ENCODE data around the gene OTOL1. TPM values are rescaled to one million over a fixed set of nuclear protein-coding genes. Genes with fewer than 3 reads are reported as not detected.
"Not testable (repeated sequence)": the region's sequence is repeated elsewhere in the genome, so short reads cannot be mapped to it uniquely, and the experiment has no call there.

The OTOL1 gene
- total RNA-seq: not detected

- DNase-seq: no peak
- Mint-ChIP-seq H3K36me3 (no peaks in the 10 kb centered on the region), H3K27ac (no peak within 1 kb of the TSS), H3K4me3 (no peak within 1 kb of the TSS), H3K27me3 (no peaks in the 10 kb centered on the region), H3K9me3 (ENCODE audit: low read depth) (no peaks in the 10 kb centered on the region), H3K4me1 (no peaks in the 10 kb centered on the region)
- CTCF ChIA-PET: no interaction called here
- no peak for ATAC-seq
Observed at GRCh38 chr3:161496508-161496907, at the start of gene OTOL1. Gene OTOL1 (plus strand): TSS chr3:161496808. CDS start chr3:161496808, 0 bp downstream.

- CTCF ChIA-PET: interaction anchor here (1.2 kb wide), 1 partner anchor 175 kb away, joined by 3 read pairs; no protein-coding TSS in a partner anchor
- Mint-ChIP-seq H3K4me3 (no peak overlapping the region), H3K27me3 (no peaks in the 10 kb centered on the region)
Observed at GRCh38 chr3:161449785-161450184, 46.8 kb upstream of the OTOL1 start.

GRCh38 chr3:161452179-161452578 lies 44.4 kb upstream of the OTOL1 start:
- ATAC-seq (no peak), DNase-seq (no peak)
- Mint-ChIP-seq H3K27me3 (no peaks in the 10 kb centered on the region), H3K36me3 (no peaks in the 10 kb centered on the region), H3K27ac (no peak overlapping the region), H3K4me1 (no peaks in the 10 kb centered on the region), H3K9me3 (ENCODE audit: low read depth) (no peaks in the 10 kb centered on the region), H3K4me3 (no peak overlapping the region)
- CTCF ChIA-PET: interaction anchor here (0.7 kb wide), 1 partner anchor 456 kb away, joined by 3 read pairs; no protein-coding TSS in a partner anchor

More at GRCh38 chr3:161449785-161450184, 46.8 kb upstream of the OTOL1 start:
- H3K9me3 Mint-ChIP-seq (ENCODE audit: low read depth): no peaks in the 10 kb centered on the region
- no peaks in the 10 kb centered on the region for H3K4me1 Mint-ChIP-seq
- ATAC-seq (no peak), DNase-seq (no peak)
- H3K36me3 Mint-ChIP-seq: no peaks in the 10 kb centered on the region
- H3K27ac Mint-ChIP-seq: no peak overlapping the region

- ATAC-seq: no peak
- H3K27me3 Mint-ChIP-seq: no peaks in the 10 kb centered on the region
Observed at GRCh38 chr3:161454615-161455014, 42.0 kb upstream of the OTOL1 start.

DNA sequence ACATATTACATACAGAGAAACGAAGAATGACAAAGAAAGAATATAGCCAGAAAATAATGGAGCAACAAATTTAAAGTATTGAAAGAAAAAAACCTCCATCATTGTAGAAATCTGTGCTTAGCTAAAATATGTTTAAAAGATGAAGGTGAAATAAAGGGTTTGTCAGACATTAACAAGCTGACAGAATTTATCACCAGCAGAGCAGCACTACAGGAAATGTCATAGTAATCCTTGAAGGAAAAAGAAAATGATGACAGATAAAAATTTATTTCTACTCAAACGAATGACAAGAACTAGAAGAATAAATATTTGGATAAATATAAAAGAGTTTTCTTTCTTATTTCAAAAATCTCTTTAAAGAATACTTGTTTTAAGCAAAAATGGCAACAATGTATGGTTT lies 40.6 kb upstream of the OTOL1 start:
- DNase-seq (no peak), ATAC-seq (no peak)
- Mint-ChIP-seq H3K4me3 (no peak overlapping the region), H3K36me3 (no peaks in the 10 kb centered on the region), H3K9me3 (ENCODE audit: low read depth) (no peaks in the 10 kb centered on the region), H3K4me1 (no peaks in the 10 kb centered on the region), H3K27ac (no peak overlapping the region), H3K27me3 (no peaks in the 10 kb centered on the region)
- CTCF ChIA-PET: no interaction called here

More at GRCh38 chr3:161454615-161455014, 42.0 kb upstream of the OTOL1 start:
- H3K9me3 Mint-ChIP-seq (ENCODE audit: low read depth): no peaks in the 10 kb centered on the region
- CTCF ChIA-PET: no interaction called here
- H3K4me3 Mint-ChIP-seq: no peak overlapping the region
- H3K27ac Mint-ChIP-seq: no peak overlapping the region
- DNase-seq: no peak
- no peaks in the 10 kb centered on the region for H3K4me1 Mint-ChIP-seq
- H3K36me3 Mint-ChIP-seq: no peaks in the 10 kb centered on the region

DNA sequence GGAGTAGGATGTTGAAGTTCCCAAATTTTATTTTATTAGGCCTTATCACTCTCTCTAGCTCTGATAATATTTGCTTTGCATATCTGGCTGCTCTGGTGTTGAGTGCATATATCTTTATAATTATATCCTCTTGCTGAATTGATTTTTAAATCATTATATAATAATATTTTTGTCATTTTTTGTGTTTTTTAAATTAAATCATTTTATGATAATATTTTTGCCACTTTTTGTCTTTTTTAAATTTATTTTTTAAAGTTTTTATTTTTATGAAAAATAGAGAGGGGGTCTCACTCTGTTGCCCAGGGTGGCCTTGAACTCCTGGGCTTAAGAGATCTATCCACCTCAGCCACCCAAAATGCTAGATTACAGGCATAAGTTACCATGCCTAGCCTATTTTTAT lies 34.5 kb upstream of the OTOL1 start:
- Mint-ChIP-seq H3K4me1 (no peaks in the 10 kb centered on the region), H3K36me3 (no peaks in the 10 kb centered on the region), H3K27ac (no peak overlapping the region), H3K9me3 (ENCODE audit: low read depth) (peaks cover 2% of the 10 kb centered on the region), H3K27me3 (peaks cover 2% of the 10 kb centered on the region), H3K4me3 (no peak overlapping the region)
- no peak for DNase-seq
- ATAC-seq: no peak
- CTCF ChIA-PET: no interaction called here

DNA sequence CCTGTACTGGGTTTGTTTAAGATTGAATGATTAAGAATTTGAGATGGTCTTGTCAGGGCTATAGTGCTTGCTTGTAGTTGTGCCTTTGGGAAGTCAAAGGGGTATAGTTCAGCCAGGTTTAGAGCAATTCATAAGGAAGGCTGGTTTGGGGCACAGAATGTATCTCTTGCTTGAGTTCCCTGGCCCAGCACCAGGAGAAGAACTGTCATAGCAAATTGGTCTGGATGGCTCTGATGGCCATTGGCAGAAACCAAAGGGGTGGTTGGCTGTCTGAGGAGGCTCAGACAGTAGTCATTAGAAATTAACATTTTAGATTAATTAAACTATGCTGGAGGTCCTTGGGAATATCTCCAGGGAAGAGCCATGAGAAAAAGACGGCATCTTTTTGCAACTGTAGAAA lies 25.4 kb upstream of the OTOL1 start:
- DNase-seq (no peak), ATAC-seq (no peak)
- Mint-ChIP-seq H3K27ac (no peak overlapping the region), H3K27me3 (peaks cover 2% of the 10 kb centered on the region), H3K4me3 (no peak overlapping the region), H3K36me3 (no peaks in the 10 kb centered on the region), H3K4me1 (no peaks in the 10 kb centered on the region), H3K9me3 (ENCODE audit: low read depth) (no peaks in the 10 kb centered on the region)
- CTCF ChIA-PET: no interaction called here

- Mint-ChIP-seq H3K36me3 (no peaks in the 10 kb centered on the region), H3K4me3 (no peak overlapping the region), H3K27me3 (no peaks in the 10 kb centered on the region), H3K27ac (no peak overlapping the region), H3K9me3 (ENCODE audit: low read depth) (no peaks in the 10 kb centered on the region), H3K4me1 (no peaks in the 10 kb centered on the region)
- no peak for DNase-seq
- CTCF ChIA-PET: no interaction called here
- no peak for ATAC-seq
Observed at GRCh38 chr3:161474139-161474538, 22.5 kb upstream of the OTOL1 start.

DNA sequence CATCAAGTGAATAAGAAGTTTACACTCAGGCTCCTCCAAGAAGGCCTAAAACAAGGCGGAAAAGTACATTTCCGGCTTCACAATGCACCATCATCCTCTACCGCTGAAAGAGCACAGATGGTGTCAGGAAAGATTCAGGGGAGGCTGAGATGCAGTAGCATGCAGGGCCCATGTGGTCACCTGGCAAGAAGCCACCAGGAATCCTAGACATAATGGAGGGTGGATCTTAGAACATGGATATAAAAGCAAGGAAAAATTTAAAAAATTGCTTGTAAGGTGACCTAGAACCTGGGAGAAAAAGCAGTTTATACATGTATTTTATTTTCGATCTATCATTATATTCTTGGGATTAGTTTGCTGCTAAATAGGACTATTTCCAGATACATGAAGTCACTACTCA lies 21.9 kb upstream of the OTOL1 start:
- CTCF ChIA-PET: no interaction called here
- ATAC-seq (no peak), DNase-seq (no peak)
- Mint-ChIP-seq H3K9me3 (ENCODE audit: low read depth) (no peaks in the 10 kb centered on the region), H3K4me3 (no peak overlapping the region), H3K4me1 (no peaks in the 10 kb centered on the region), H3K27ac (no peak overlapping the region), H3K36me3 (no peaks in the 10 kb centered on the region), H3K27me3 (peaks cover 2% of the 10 kb centered on the region)

DNA sequence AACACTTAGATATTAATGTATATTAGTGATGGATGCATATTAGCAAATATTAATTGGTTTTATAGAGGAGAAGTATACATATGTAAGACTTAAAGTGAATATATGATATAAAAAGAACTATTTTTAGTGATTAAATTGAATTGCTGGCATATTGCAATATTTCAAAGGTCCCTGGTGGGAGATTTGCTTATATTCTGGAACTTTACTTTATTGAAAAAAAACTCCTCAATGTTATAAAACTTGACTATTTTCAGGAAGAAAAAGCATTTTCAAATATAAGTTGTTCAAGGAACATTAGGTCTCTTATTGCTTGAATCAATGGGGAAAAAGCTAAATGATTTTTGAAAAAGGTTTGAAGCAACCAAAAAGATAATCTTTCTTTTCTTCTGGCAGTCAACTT lies 21.4 kb upstream of the OTOL1 start:
- Mint-ChIP-seq H3K27me3 (peaks cover 2% of the 10 kb centered on the region), H3K27ac (no peak overlapping the region), H3K4me1 (no peaks in the 10 kb centered on the region), H3K36me3 (no peaks in the 10 kb centered on the region), H3K4me3 (no peak overlapping the region), H3K9me3 (ENCODE audit: low read depth) (no peaks in the 10 kb centered on the region)
- CTCF ChIA-PET: no interaction called here
- ATAC-seq (no peak), DNase-seq (no peak)

DNA sequence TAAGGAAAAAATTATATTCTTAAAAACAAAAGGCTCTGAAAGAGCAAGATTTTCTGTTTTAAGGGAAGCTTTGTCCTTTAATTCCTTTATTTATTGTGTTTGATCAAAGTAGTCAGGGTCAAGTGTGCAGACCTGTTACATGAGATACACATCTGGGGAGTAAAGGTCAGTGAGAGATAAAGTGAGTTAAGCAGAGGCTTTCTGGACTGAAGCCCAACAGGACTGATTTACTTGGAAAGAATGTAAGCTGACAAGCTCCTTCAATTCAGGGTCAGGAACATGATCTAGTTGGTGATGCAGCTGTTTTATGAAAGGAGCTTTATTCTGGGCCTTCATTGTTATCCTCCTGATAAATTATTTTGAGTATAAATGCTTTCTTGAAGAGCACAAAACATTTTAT lies 20.7 kb upstream of the OTOL1 start:
- ATAC-seq (no peak), DNase-seq (no peak)
- Mint-ChIP-seq H3K27ac (no peak overlapping the region), H3K4me1 (no peaks in the 10 kb centered on the region), H3K27me3 (peaks cover 2% of the 10 kb centered on the region), H3K4me3 (no peak overlapping the region), H3K9me3 (ENCODE audit: low read depth) (no peaks in the 10 kb centered on the region), H3K36me3 (no peaks in the 10 kb centered on the region)
- CTCF ChIA-PET: no interaction called here

- DNase-seq (no peak), ATAC-seq (no peak)
- Mint-ChIP-seq H3K4me3 (no peak overlapping the region), H3K36me3 (no peaks in the 10 kb centered on the region), H3K4me1 (no peaks in the 10 kb centered on the region), H3K27me3 (peaks cover 24% of the 10 kb centered on the region), H3K27ac (no peak overlapping the region), H3K9me3 (ENCODE audit: low read depth) (no peaks in the 10 kb centered on the region)
- CTCF ChIA-PET: no interaction called here
Observed at GRCh38 chr3:161484226-161484625, 12.4 kb upstream of the OTOL1 start.

DNA sequence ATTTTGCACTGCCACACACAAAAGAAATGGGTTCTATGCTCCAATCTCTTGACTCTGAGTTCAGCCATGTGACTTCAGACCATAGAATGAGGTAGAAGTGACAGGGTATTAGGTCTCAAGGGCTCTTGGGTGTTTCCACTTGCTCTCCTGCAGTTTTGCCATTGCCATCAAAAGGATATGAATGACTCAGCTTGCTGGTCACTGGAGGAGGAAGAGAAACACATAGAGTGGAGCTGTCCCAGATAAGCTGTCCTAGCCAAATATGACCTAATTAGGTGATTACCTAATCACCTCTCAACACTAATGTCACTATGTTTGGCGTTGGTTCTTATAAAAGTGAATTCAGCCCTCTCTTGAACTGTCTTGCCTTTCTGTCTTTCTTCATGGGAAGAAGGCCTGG lies 8.3 kb upstream of the OTOL1 start:
- H3K9me3 Mint-ChIP-seq (ENCODE audit: low read depth); H3K4me1 Mint-ChIP-seq; H3K27ac Mint-ChIP-seq; H3K4me3 Mint-ChIP-seq; DNase-seq; ATAC-seq; CTCF ChIA-PET; H3K36me3 Mint-ChIP-seq: not testable (repeated sequence)
- H3K27me3 Mint-ChIP-seq: peaks cover 18% of the 10 kb centered on the region

DNA sequence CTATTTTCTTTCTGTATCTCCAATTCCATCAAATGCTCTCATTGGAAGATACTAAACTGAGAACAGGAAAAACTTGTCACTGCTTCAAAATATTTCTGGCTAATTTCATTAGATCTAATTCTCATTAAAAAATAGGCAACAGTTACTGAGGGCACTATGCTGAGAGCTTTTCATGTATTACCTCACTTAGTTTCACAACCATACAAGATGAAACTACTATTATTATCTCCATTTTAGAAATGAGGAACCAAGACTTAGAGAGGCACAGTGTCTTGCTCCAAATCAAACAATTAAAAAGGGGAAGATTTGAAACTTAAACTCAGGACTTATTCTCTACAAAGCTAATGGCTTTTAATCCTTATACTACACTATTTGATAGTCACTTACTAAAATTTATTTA lies 7.2 kb upstream of the OTOL1 start:
- Mint-ChIP-seq H3K36me3 (no peaks in the 10 kb centered on the region), H3K27me3 (peaks cover 18% of the 10 kb centered on the region), H3K27ac (no peak overlapping the region), H3K4me1 (no peaks in the 10 kb centered on the region), H3K9me3 (ENCODE audit: low read depth) (no peaks in the 10 kb centered on the region), H3K4me3 (no peak overlapping the region)
- no peak for ATAC-seq
- no peak for DNase-seq
- CTCF ChIA-PET: no interaction called here

- H3K27ac Mint-ChIP-seq; ATAC-seq; H3K36me3 Mint-ChIP-seq; H3K9me3 Mint-ChIP-seq (ENCODE audit: low read depth); CTCF ChIA-PET; H3K4me1 Mint-ChIP-seq; H3K4me3 Mint-ChIP-seq; DNase-seq: not testable (repeated sequence)
- peaks cover 11% of the 10 kb centered on the region for H3K27me3 Mint-ChIP-seq
Observed at GRCh38 chr3:161490845-161491244, 5.8 kb upstream of the OTOL1 start.

Measured in activated CD8-positive, alpha-beta memory T cell treated with anti-CD3 and anti-CD28 coated beads, Interleukin-2, amount 10 ng/mL, durations not matched to agents 7 days and 5 days (primary cell).